Left kidney (tissue), 2 donors: ENCODE results near the gene ANP32B. TPM values are rescaled to one million over a fixed set of nuclear protein-coding genes. Genes with fewer than 3 reads are reported as not detected.
A peak's percentile ranks its signal among the peaks of the same experiment; 100 is the strongest.
"Not testable (repeated sequence)": the region's sequence is repeated elsewhere in the genome, so short reads cannot be mapped to it uniquely, and the experiment has no call there.

Experiments
- DNase-seq: peaks from one replicate; pipeline ENCODE4 v3.0.0-alpha.2; 2013
- polyA plus RNA-seq: library from polyadenylated mRNA; unstranded; fragments of 120-200 nt; gene quantifications from one replicate; pipeline ENCODE4 v1.2.1, GENCODE V29; 2013; ENCODE audit not compliant: insufficient read length

The ANP32B gene
- polyA plus RNA-seq, 1 donor: 282 TPM

DNA sequence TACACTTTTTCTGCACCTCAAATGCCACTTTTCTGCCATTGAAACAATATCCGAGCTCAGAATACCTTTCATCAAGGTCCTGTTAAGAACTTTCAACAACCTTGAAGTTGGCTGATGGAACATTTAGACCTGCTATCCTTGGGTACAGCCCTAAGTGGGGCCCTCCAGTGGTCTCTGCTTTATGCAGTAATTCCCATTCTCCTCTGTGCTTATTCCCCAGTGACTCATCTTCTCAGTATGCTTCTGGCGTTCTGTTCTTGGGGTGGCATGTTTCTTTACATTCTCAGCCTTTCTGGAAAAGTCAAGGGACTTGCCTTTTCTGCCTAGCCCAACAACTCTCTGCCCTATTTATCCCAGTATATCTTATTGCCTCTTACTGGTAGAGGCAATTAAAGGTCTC is 7.1 kb downstream of the ANP32B start:
- no peak for DNase-seq

DNA sequence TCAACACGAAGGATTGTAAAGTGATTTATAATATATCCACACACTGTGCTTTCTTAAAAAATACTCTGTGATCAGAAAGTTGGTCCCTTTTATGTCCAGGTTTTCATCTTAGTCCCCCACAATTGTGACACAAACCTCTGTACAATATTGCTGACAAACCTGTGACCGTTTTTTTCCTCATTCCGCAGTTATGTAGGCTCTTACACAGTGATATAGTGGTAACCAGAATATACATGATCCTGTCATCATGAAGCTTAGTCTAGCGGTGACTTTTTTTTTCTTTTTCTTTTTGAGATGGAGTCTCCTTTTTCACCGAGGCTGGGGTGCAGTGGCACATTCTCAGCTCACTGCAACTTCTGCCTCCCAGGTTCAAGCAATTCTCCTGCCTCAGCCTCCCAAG is 8.7 kb downstream of the ANP32B start:
- no peak for DNase-seq

DNA sequence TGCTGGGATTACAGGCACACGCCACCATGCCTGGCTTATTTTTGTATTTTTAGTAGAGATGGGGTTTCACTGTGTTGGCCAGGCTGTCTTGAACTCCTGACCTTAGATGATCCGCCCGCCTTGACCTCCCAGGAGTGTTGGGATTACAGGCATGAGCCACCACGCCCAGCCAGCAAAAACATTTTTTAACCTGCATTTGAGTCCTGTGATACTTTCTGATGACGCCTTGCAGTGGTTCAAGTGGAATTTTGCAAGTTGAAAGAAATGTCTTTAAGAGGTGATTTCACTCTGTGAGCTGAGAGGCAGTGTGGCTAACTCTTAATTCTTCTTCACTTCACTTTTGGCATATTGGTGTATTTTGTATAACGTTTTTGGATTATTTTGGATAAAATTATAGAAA is 9.1 kb downstream of the ANP32B start:
- no peak for DNase-seq

DNA sequence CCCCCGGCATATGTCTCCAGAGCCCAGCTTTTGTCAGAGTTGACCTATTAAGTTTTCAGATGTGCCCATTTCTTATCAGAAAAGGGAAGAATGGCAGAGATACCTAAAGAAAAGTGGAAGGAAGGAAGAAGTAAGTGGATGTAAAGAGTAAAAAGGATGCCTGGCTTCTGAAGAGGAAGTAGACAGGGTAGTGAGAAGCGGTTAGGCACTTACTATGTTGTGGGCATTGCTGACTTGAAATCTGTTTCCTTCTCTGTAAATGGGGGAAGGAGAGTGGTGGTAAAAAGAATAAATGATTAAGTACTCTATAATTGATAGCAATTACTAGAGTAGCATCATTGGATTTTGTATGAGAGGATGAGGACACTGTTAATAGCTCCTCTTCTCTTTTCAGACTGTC is 9.9 kb downstream of the ANP32B start:
- DNase-seq: no peak

DNA sequence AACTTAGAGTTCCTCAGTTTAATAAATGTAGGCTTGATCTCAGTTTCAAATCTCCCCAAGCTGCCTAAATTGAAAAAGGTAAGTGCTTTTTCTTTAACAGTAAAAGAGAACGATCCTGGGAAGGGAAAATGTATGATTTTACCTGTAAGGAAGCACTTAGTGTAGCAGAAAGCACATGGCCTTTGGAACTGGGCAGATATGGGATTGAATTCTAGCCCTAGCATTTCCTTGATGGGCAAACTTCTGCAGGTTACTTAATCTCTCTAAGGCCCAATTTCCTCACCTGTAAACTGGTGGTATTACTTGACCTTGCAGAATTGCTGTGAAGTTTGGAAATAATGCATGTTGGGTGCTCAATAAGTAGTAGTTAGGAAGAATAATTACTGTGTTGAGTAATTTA is 11.6 kb downstream of the ANP32B start:
- DNase-seq: no peak

DNA sequence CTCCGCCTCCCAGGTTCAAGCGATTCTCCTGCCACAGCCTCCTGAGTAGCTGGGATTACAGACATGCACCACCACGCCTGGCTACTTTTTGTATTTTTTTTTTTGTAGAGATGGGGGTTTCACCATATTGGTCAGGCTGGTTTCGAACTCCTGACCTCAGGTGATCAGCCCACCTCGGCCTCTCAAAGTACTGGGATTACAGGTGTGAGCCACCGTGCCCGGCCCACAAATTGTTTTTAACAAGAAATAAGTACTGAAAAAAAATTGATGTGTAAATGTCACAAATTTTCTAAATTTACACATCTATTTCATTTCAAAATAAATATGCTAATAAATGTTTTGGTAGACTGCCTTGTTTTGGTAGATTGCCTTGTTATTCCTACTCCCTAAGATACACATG is 13.5 kb downstream of the ANP32B start:
- DNase-seq: not testable (repeated sequence)

DNA sequence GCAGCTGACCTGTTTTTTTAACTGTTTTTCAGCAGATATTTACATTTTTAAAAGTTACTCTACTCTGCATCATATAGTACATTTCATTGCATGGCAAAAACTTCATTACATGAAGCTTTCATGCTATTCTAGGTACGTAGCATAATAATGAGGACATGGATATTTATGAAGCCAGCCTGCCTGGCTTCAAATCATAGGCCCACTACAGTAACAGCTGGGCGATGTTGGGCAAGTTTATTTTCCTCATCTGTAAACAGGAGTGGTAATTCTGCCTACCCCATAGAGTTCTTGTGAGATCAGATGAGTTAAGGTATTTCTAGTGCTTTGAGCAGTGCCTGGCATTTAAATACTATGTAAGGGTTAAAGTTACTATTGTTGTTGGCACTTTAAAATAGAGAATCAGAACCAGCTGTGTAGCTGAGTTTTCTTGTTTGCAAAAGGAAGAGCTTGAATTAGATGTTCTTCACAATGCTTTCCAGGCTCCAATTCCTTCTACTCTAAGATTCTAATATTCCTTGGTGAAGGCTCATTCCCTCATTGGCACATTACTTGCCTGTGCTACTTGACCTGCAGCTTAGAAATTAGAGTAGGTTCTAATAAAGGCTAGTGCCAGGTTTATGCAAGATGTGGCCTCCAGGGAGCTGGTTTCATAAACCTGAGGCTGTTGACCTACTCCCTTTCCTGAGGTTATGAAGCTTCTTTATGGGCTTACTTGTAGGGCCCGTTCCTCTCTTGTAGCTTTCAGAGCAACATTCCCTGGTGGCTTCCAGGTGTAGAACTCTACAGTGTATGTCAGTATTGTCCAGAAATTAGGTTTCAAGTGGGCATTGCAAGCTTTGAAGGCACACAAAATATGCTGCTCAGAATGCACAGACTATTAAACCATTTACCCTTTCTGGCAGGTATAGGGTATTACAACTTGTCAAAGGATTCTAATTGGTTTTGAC is 14.5 kb downstream of the ANP32B start:
- DNase-seq: no peak

DNA sequence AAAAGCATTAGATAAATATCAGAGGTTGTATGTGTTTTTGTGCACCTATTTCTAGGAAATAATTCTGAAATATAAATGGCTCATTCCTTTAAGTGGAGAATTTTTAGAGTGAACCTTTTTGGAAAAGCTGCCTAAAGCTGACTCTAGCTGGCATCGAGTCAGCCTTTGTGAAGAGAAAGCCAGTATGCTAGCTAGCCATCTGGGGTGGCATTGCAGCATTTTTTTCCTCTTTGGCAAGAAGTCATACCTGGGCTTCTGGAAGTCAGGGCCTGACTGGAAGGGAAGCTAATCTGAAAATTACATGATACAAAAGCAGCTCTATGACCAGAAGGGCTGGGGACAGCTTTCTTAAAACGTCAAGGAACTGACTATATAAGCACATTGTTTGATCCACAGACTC is 19.7 kb downstream of the ANP32B start:
- no peak for DNase-seq

DNA sequence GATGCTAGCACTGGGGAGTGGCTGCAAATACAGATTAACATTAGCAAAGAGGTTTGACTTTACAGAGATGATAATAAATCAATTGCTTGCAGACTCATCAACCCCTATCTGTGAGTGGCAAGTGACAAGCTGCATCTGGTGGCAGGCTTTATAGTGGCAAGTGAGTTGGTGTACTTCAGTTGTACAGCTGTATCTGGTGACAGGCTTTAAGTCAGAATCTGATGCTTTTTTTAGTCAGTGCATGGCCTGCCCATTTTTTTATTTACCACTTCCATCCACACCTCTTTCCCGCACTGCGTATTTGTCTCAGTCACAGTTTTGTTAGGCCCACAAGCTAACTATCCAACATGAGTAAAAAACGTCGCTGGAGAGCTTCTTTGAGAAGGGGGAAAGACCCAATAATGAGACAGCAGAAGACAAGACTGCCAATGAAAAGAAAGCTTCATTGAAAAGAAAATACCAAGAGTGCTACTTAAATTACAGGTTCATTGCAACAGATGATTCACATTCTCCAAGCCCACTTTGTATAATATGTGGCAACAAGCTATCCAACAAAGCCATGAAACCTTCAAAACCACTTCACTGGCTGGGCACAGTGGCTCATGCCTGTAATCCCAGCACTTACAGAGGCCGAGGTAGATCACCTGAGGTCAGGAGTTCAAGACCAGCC is 23.1 kb downstream of the ANP32B start:
- DNase-seq: no peak

DNA sequence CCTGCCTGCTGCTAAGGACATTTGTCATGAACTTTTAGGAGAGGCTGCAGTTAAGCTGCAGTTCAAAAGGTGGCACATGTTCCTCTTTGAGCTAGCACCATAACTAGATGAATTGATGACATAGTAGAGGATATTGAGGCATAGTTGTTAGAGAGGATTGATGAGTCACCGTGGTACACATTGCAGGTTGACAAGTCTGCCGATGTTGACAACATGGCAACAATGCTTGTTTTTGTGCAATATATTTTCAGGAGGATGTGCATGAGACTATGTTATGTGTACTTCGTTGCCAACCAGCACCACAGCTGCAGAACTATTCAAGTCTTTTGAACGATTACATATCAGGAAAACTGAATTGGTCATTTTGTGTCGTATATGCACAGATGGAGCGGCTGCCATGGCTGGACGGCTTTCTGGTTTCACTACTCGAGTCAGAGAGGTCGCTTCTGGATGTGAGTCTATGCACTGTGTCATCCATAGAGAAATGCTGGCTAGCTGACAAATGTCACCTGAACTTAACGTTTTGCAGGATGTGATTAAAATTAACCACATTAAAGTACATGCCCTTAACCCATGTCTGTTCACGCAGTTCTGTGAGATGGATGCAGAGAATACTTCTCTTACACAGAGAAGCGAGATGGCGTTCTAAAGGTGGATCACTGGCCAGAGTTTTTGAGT is 24.2 kb downstream of the ANP32B start:
- DNase-seq: no peak

DNA sequence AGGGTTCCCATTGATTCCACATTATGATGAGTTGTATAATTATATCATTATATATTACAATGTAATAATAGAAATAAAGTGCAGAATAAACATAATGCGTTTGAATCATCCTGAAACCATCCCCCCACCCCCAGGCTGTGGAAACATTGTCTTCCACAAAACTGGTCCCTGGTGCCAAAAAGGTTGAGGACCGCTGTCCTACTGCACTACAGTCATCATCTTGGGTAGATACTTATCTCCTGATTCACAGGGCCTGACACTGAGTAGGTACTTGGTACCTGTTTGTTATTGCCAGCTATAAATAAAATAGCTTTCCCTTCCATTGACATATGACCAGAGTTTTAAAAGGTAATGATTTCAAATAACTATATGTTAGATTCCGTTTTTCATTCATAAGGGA is 25.6 kb downstream of the ANP32B start:
- DNase-seq: no peak

DNA sequence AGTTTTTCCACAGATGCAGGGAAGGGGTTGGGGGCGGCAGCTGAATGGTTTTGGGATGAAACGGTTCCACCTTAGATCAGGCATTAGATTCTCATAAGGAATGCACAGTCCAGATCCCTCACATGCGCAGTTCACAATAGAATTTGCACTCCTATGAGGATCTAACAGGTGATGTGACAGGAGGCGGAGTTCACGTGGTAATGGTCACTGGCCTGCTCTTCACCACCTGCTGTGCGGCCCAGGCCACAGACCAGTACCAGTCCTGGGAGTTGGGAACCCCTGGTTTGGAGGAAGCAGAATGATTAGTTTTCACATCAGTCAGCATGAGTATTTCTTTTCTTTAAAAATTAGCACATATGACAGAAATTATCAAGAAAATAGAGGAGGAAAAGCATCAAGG is 26.3 kb downstream of the ANP32B start:
- no peak for DNase-seq

DNA sequence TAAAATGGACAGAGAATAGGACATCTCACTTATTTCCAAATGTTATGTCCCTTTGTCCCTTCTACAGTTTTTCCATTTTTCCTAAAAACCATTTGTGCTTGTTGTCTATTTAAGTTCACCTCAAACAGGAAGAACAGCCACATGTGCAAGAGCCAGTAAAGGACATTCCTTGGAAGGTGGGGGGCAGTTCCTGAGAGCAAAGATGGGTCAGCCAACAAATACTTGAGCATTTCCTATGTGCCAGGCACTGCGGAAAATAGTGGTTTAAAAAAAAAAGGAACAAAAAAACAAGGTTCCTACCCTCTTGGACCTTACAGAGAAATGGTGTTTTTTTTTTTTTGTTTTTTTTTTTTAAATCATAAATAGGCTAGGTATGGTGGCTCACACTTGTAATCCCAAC is 26.8 kb downstream of the ANP32B start:
- DNase-seq: no peak

DNA sequence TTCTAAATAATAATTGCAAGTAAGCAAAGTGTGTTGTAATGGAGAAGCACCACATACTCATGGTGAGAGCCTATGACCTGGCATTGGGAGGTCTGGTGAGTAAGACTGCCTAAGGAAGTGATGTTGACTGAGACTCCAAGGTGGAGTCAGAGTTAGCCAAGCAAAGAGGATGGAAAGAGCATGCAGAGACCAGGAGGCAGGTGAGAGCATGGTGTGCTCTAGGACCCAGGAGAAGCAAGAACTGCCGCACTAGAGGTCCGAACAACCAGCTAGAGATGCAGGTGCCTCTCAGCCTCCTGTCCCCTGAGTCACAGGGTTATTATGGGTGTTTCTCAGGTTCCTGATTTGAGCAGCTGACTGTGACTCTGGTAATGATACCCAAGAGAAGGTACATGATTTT is 27.3 kb downstream of the ANP32B start:
- no peak for DNase-seq

DNA sequence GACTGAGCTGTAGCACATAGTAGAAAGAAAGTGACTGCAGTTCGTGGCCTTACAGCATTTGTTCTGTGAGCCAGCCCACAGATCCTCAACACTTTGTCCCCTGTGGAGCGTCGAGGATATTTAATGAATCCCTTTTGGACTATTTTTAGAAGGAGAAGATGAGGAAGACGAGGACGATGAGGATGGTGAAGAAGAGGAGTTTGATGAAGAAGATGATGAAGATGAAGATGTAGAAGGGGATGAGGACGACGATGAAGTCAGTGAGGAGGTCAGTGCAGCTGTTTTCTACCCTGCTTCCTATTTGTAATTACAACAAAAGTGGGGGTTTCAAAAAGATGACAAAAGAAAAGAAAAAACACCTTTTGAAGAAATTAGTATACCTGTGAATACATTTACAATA is 28.0 kb downstream of the ANP32B start:
- no peak for DNase-seq

DNA sequence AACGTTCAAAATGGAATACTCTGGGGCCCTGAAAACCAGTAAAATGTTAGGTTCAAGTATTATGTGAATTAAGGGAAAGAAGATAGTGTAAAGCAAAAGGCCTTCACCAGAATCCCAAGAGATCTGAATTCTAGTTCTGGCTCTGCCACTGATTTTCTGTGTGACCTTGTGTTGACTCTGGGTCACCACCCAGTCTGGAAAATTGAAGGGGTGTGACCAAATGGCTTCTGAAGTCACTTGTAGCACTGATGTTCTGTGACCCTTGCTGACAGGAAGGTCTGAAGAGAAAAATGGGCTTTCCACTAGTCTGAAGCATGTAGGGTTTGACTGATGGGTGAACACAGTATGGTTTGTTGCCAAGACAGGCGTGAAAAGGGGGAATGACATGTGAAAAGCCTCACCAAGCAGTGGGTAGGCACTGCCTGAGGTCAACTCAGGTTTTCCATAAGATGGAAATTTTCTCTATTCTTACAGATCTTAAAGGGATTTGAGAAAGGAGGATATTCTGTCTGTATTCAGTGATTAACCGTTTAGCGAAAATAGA is 33.1 kb downstream of the ANP32B start:
- DNase-seq: no peak

DNA sequence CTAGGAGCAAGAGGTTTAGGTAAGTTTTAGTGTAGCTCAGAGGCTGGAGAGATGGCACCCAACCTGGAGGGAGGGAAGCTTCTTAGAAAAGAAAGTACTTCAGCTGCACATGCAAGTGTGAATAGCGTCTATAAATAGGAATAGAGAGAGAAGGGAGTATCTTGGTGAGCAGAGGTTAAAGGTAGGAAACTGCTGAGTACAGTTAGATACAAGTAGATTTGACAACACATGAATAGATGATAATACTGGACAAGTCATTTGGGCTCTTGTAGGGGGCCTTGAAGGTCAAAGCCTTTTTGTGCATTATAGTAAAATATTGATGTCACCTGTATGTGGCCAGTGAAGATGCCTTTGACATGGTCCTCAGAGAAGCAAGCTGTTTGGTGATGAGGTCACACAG is 34.2 kb downstream of the ANP32B start:
- no peak for DNase-seq

DNA sequence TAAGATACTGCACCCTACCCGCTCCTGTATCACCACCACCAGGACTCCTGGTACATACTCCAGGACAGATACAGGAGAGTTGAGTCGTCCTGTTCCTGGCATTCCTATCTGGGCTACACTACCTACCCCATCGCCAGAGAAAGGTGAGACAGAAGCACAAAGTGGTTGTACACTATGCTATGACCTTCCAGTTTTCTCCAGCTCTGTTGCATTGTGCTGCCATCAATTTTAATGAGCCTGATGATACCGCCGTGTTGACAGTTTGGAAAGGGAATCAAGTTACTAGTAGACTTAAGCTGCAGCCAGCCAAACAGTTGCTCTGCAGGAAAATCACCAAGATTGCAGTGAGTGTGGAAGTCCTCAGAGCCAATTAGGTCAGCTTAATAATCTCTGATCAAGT is 35.2 kb downstream of the ANP32B start:
- no peak for DNase-seq

DNA sequence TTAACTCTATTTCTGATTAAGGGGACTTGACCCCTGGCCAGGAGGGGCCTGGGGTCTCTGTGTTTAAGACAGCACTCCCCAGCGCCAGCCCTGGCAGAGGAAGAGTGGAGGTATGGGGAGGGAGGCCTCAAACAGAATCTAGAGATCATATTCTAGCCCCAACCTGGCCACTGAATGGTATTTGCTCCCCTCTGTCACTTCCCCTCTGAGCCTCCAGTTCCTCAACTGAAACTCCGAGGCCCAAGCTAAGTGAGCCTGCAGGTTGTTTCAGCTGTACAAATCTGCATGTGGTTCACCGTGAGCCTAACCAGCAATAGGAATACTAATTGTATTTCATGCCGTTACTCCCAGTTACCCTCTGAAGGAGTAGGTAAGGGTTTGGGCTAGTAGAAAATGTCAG is 36.0 kb downstream of the ANP32B start:
- DNase-seq: no peak

DNA sequence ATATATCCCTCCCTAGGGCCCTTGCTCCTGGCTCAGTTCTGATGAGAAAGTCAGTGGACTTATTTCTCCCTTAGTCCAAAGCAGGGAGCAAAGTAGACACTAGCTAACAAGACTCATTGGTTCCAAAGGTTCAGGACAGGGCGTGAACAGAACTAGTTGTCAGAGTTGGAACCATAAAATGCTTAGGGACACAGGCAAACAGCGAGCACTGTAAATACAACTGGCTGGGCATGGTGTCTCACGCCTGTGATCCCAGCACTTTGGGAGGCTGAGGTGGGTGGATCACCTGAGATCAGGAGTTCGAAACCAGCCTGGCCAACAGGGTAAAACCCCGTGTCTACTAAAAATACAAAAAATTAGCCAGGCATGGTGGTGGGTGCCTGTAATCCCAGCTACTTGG is 36.7 kb downstream of the ANP32B start:
- DNase-seq: not testable (repeated sequence)

DNA sequence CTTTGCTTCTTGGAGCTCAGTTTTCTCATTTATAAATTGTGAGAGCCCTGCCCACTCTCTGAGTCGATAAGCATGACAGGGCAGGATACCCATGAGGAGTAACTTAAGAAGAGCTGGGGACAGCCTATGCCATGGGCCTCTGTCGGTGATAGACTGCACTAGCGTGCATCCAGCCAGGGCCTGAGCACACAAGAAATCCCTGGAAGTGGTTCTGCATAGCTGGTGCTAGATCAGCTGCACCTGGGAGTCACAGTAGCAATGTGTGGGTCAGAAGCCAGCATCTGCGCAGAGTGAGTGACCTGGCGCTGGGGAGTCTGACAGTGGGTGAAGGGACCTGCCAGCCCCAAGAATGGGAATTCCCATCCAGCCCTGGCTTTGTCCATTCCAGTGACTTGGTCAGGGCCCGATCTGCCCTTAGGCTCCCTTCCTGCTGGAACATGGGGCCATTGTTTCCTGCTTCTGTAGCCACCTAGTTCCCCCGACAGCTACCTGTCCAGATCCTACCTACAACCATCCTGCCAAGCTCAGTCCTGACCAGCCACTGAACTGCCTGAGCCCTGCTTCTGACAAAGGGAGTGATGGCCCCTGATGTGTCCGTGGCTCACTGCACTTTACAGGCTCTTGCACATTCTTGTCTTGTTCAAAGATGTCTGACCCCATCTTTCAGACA is 37.5 kb downstream of the ANP32B start:
- DNase-seq: peak; percentile 17
